ENCODE measurements around the gene LINC01488.

Gene LINC01488

DNA sequence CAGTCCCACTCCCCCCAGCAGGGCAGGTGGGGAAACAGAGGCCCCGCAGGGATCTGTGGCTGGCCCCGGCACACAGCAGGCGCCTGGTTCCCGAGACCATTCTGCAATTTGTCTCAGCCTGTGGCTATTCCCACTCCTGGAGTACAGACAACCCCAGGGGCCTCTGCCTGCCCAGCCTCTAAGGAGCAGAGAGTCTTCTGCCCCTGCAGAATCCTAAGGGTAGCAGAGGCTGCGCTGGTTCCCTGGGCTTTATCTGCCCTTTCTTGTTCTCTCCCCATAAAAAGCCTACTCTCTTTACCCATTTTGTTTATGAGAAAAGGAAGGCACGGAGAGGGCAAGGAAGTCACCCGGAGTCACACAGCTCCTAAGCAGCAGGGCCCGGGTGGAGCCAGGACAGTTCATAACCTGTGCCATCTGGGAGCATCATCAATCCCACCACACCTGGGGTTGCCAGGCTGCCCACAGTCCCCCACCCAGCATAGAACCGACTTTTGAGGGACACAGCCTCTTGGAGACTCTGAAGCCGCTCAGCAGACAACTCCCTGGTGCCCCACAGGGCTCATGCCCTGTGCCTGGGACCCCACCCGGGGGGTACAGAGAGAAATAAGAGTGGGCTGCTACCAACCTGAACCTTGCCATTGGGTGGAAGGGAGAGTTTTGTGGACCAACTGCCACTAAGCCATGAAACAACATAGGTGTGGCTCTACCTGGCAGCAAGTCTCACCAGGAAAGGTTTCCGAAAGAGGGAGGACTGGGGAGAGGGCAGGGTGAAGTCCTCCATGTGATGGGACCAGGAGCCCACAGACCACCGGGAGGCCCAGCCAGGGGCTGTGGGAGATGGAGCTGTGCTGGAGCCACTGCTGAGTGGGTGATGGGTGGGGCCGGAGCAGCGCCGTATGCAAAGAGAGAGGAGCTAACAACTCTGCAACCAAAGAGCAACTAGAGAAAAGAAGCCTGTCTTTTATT is 17.2 kb upstream of the LINC01488 start:
- Histone ChIP-seq H3K4me1 (ENCODE audit: control insufficient read depth, insufficient read depth, low read length, poor library complexity, severe bottlenecking) (no peaks in the 10 kb centered on the region), H3K4me3 (ENCODE audit: insufficient read depth, low read depth, low read length, poor library complexity, severe bottlenecking) (no peak overlapping the region), H3K9me3 (ENCODE audit: control insufficient read depth, low read length) (peaks cover 8% of the 10 kb centered on the region), H3K27me3 (replicated peaks; ENCODE audit: control insufficient read depth, insufficient read depth, low read length, poor library complexity, severe bottlenecking) (no peaks in the 10 kb centered on the region), H3K27ac (ENCODE audit: insufficient read depth, low read length, poor library complexity, severe bottlenecking) (no peak overlapping the region), H3K36me3 (ENCODE audit: control insufficient read depth, insufficient read depth, low read length) (no peaks in the 10 kb centered on the region)
- DNase-seq: no peak

DNA sequence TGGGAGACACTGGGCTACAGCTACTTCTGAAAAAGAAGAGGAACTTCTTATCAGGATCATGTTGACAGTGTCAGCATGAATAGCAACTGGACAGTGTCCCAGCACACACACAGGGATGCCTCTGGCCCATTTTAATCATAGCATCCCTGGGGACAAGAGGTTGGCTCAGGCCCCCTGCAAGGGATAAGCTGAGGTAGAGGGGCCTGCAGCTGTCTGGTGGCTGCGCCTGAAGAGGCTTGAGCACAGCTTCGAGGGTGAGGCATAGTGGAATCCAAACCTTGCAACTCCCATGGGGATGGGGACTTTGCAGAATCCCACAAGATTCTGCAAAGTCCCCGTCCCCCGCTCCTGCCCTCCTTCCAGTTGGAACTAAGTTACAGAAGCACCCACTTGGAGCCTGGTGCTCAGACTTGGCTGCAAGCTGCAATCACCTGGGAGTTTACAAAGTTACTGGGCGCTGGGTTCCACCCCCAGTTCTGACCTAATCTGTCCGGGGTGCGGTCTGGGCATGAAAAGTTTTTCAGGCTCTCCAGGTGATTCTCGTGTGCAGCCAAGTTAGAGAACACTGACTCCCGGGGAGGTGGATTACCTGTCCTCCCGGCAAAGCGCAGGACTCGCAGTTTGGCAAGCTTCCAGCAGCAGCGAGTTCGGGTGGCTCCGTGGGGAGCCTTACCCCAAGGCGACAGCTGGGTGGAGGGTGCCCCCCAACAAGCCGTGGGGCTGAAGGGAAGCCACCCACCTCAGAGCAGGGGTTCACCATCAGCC is 16.0 kb upstream of the LINC01488 start:
- H3K4me3 ChIP-seq (ENCODE audit: insufficient read depth, low read depth, low read length, poor library complexity, severe bottlenecking): no peak overlapping the region

DNA sequence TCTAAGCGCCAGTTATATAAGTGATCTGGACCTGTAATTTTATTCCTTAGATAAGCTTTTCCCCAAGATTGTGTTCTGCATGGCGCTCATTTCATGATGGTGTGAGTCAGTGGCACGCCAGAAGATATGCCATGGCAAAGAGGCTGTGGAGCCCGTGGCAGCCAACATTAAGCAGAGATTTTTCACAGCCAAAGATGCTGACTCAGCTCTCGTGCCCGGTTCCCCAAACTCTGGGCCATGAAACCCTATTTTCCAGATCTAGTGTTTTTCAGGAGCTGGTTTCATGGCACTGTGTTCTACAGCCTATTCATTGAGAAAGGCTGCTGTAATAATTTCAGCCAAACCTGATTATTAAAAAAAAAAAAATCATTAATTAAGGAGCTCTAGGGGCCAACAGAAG is 15.4 kb upstream of the LINC01488 start:
- Histone ChIP-seq H3K27ac (ENCODE audit: insufficient read depth, low read length, poor library complexity, severe bottlenecking) (no peak overlapping the region), H3K4me3 (ENCODE audit: insufficient read depth, low read depth, low read length, poor library complexity, severe bottlenecking) (no peak overlapping the region), H3K27me3 (replicated peaks; ENCODE audit: control insufficient read depth, insufficient read depth, low read length, poor library complexity, severe bottlenecking) (no peaks in the 10 kb centered on the region)

More for the DNA sequence above, 16.0 kb upstream of the LINC01488 start:
- Histone ChIP-seq H3K4me1 (ENCODE audit: control insufficient read depth, insufficient read depth, low read length, poor library complexity, severe bottlenecking) (no peaks in the 10 kb centered on the region), H3K9me3 (ENCODE audit: control insufficient read depth, low read length) (peaks cover 8% of the 10 kb centered on the region), H3K27ac (ENCODE audit: insufficient read depth, low read length, poor library complexity, severe bottlenecking) (no peak overlapping the region), H3K27me3 (replicated peaks; ENCODE audit: control insufficient read depth, insufficient read depth, low read length, poor library complexity, severe bottlenecking) (no peaks in the 10 kb centered on the region), H3K36me3 (ENCODE audit: control insufficient read depth, insufficient read depth, low read length) (no peaks in the 10 kb centered on the region)
- no peak for DNase-seq

GRCh38 chr11:69467196-69467595 is 14.3 kb upstream of the LINC01488 start:
- Histone ChIP-seq H3K4me3 (ENCODE audit: insufficient read depth, low read depth, low read length, poor library complexity, severe bottlenecking) (no peak overlapping the region), H3K4me1 (ENCODE audit: control insufficient read depth, insufficient read depth, low read length, poor library complexity, severe bottlenecking) (no peaks in the 10 kb centered on the region), H3K27ac (ENCODE audit: insufficient read depth, low read length, poor library complexity, severe bottlenecking) (no peak overlapping the region), H3K36me3 (ENCODE audit: control insufficient read depth, insufficient read depth, low read length) (no peaks in the 10 kb centered on the region), H3K27me3 (replicated peaks; ENCODE audit: control insufficient read depth, insufficient read depth, low read length, poor library complexity, severe bottlenecking) (no peaks in the 10 kb centered on the region), H3K9me3 (ENCODE audit: control insufficient read depth, low read length) (no peaks in the 10 kb centered on the region)
- no peak for DNase-seq

More for the DNA sequence above, 15.4 kb upstream of the LINC01488 start:
- DNase-seq: no peak
- no peaks in the 10 kb centered on the region for H3K4me1 ChIP-seq (ENCODE audit: control insufficient read depth, insufficient read depth, low read length, poor library complexity, severe bottlenecking)
- no peaks in the 10 kb centered on the region for H3K36me3 ChIP-seq (ENCODE audit: control insufficient read depth, insufficient read depth, low read length)
- H3K9me3 ChIP-seq (ENCODE audit: control insufficient read depth, low read length): peaks cover 4% of the 10 kb centered on the region

DNA sequence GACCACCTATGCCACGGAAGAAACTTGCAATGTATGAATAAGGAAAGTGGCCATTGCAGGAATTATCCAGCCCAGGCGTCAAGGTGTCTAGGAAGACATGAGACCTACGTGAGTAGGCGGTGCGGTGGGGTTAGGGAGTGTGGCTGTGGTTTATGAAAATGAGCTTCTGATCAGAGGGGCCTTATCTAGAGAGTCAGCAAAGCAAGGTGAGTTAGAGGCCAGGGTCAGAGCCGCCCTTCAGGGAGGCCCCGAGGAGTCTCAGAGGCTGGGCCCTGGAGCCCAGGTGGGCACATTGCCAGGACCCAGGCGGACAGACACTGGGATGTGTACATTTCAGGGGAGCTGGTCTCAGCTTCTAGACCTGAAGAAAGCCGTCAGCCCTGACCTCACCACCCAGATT is 13.8 kb upstream of the LINC01488 start:
- Histone ChIP-seq H3K4me3 (ENCODE audit: insufficient read depth, low read depth, low read length, poor library complexity, severe bottlenecking) (no peak overlapping the region), H3K9me3 (ENCODE audit: control insufficient read depth, low read length) (no peaks in the 10 kb centered on the region), H3K27me3 (replicated peaks; ENCODE audit: control insufficient read depth, insufficient read depth, low read length, poor library complexity, severe bottlenecking) (no peaks in the 10 kb centered on the region), H3K27ac (ENCODE audit: insufficient read depth, low read length, poor library complexity, severe bottlenecking) (no peak overlapping the region), H3K36me3 (ENCODE audit: control insufficient read depth, insufficient read depth, low read length) (no peaks in the 10 kb centered on the region), H3K4me1 (ENCODE audit: control insufficient read depth, insufficient read depth, low read length, poor library complexity, severe bottlenecking) (no peaks in the 10 kb centered on the region)
- DNase-seq: no peak

GRCh38 chr11:69468221-69468620 is 13.2 kb upstream of the LINC01488 start:
- Histone ChIP-seq H3K36me3 (ENCODE audit: control insufficient read depth, insufficient read depth, low read length) (no peaks in the 10 kb centered on the region), H3K27me3 (replicated peaks; ENCODE audit: control insufficient read depth, insufficient read depth, low read length, poor library complexity, severe bottlenecking) (no peaks in the 10 kb centered on the region), H3K9me3 (ENCODE audit: control insufficient read depth, low read length) (no peaks in the 10 kb centered on the region), H3K27ac (ENCODE audit: insufficient read depth, low read length, poor library complexity, severe bottlenecking) (no peak overlapping the region), H3K4me1 (ENCODE audit: control insufficient read depth, insufficient read depth, low read length, poor library complexity, severe bottlenecking) (no peaks in the 10 kb centered on the region), H3K4me3 (ENCODE audit: insufficient read depth, low read depth, low read length, poor library complexity, severe bottlenecking) (no peak overlapping the region)
- no peak for DNase-seq

DNA sequence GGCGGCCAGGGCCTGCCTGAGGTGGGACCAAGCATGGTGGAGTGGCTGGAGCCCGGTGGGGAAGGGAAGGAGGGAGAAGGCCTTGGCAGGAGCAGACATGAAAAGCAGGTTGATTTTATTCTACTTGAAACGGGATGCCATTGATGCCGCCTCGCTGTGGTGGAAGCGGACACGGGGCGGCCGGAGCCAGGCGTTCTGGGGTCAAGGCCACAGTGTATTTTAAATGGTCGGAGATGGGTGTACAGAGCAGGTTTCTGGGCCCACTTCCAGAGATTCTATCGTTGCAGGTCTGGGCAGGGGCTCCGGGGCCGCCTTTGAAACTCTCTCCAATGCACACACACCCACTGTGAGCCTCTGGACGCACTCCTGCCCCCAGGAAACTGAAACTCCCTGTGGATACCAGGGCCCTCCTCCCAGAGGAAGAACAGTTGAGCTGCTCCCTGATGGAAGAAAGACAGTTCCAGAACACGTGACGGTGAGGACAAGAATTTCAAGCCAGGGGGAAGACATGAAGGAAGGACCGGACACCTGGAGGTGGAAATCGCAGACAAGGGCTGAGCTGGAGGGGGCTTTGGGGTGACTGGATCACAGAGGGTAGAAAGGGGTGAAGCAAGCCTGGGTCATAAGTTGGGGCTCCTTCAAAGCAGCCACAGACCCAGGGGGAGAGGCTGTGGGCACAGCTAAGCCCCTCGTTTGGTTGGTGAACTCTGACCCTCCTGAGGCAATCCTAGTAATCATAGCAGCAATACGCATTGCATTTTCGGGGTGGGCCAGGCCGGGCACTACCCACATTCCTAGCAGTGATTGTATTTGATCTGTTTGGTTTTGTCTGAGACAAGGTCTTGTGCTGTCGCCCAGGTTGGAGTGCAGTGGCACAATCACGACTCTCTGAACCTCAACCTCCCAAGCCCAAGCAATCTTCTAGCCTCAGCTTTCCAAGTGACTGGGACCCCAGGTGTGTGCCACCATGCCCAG is 12.3 kb upstream of the LINC01488 start:
- no peaks in the 10 kb centered on the region for H3K9me3 ChIP-seq (ENCODE audit: control insufficient read depth, low read length)
- H3K4me3 ChIP-seq (ENCODE audit: insufficient read depth, low read depth, low read length, poor library complexity, severe bottlenecking): no peak overlapping the region
- no peaks in the 10 kb centered on the region for H3K36me3 ChIP-seq (ENCODE audit: control insufficient read depth, insufficient read depth, low read length)
- no peaks in the 10 kb centered on the region for H3K27me3 ChIP-seq (replicated peaks; ENCODE audit: control insufficient read depth, insufficient read depth, low read length, poor library complexity, severe bottlenecking)
- no peak overlapping the region for H3K27ac ChIP-seq (ENCODE audit: insufficient read depth, low read length, poor library complexity, severe bottlenecking)
- no peak for DNase-seq
- no peaks in the 10 kb centered on the region for H3K4me1 ChIP-seq (ENCODE audit: control insufficient read depth, insufficient read depth, low read length, poor library complexity, severe bottlenecking)

DNA sequence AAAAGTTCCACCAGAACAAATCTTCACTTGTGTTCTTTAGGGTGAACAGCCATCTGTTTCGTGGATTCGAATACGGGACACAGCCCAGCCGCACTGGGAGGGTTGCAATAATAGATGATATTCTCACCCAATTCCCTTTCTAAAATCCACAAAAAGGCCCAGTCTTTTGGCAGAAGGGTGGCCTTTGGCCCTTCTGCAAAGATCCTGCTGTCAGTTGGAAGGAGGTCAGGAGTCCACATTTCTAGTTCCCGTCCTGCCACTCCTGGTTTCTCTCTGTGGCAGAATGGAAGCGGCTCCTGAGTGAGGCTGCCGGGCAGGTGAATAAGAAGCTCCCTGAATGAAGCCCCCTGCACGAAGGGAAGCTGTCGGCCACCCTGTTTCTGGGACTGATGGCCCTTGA is 11.2 kb upstream of the LINC01488 start:
- Histone ChIP-seq H3K4me3 (ENCODE audit: insufficient read depth, low read depth, low read length, poor library complexity, severe bottlenecking) (no peak overlapping the region), H3K9me3 (ENCODE audit: control insufficient read depth, low read length) (no peaks in the 10 kb centered on the region), H3K27ac (ENCODE audit: insufficient read depth, low read length, poor library complexity, severe bottlenecking) (no peak overlapping the region), H3K4me1 (ENCODE audit: control insufficient read depth, insufficient read depth, low read length, poor library complexity, severe bottlenecking) (no peaks in the 10 kb centered on the region), H3K27me3 (replicated peaks; ENCODE audit: control insufficient read depth, insufficient read depth, low read length, poor library complexity, severe bottlenecking) (no peaks in the 10 kb centered on the region), H3K36me3 (ENCODE audit: control insufficient read depth, insufficient read depth, low read length) (no peaks in the 10 kb centered on the region)
- DNase-seq: no peak

DNA sequence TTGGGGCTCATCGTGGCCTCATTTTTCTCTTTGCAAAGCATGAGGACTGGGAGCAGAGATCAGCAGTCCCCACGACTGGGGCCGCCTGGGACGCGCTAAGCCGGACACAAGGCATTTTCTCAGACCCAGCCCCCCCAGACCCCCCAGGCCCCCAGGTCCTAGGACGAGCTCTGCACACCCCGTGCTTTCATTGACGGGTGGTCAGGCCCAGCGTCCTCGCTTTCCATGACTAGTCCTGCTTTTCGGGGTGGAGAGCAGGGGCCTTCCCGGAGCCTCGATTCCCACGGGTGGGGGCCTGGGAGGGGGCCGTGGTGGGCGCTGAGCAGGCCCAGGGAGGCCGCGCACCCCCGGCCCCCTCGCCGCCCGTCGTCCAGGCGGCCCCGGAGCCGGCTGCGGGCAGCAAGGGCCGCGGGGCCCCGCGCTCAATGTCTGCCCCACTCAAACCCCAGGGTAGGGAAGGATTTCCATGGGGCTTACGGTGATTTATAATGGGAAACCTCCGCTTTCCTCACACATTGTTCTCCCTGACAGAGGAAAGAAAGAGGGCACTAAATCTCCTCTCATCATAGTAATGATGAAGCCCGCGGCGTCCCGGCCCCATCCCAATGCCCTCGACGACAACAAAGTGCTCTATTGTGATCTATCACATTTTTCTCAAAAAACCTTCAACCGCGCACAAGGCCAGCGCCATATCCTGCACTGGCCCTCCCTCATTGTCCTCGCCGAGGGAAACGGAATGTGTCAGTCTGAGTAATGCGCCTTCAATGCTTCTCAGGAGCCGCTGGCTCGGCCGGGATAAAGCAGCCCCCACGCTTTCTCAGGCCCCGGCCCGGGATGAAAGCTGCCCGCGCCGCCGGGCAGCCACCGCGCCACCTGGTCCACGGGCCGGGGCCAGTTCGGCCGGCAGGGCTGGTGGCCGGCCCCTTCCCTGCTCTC is 10.4 kb upstream of the LINC01488 start:
- no peaks in the 10 kb centered on the region for H3K9me3 ChIP-seq (ENCODE audit: control insufficient read depth, low read length)
- H3K4me1 ChIP-seq (ENCODE audit: control insufficient read depth, insufficient read depth, low read length, poor library complexity, severe bottlenecking): no peaks in the 10 kb centered on the region
- H3K27me3 ChIP-seq (replicated peaks; ENCODE audit: control insufficient read depth, insufficient read depth, low read length, poor library complexity, severe bottlenecking): no peaks in the 10 kb centered on the region
- DNase-seq: no peak
- H3K36me3 ChIP-seq (ENCODE audit: control insufficient read depth, insufficient read depth, low read length): no peaks in the 10 kb centered on the region
- no peak overlapping the region for H3K27ac ChIP-seq (ENCODE audit: insufficient read depth, low read length, poor library complexity, severe bottlenecking)
- no peak overlapping the region for H3K4me3 ChIP-seq (ENCODE audit: insufficient read depth, low read depth, low read length, poor library complexity, severe bottlenecking)

Data from effector memory CD4-positive, alpha-beta T cell (primary cell).